Astrocyte (in vitro differentiated cells and primary cell): ENCODE measurements around the gene ATP12A. TPM values are rescaled to one million over a fixed set of nuclear protein-coding genes. Genes with fewer than 3 reads are reported as not detected.

ENCODE experiments used
- DNase-seq: peaks from one replicate; pipeline ENCODE4 v3.0.0-alpha.2; 2010; ENCODE audit warnings: low read depth
- FAIRE-seq: peaks from 2 replicates; lab custom pipeline; 2011; peaks lifted over from hg19 to GRCh38; lab: Jason Lieb, UNC
- H2AFZ ChIP-seq: 2 replicates; pipeline ENCODE4 v1.6.0; 2012; ENCODE audit warnings: low read depth, low read length, inconsistent platforms
- H3K27ac ChIP-seq: 2 replicates; pipeline ENCODE4 v1.5.1; 2011; ENCODE audit warnings: low read depth, low read length, inconsistent platforms
- H3K27me3 ChIP-seq: 2 replicates; pipeline ENCODE4 v1.6.0; 2011; ENCODE audit warnings: low read length, inconsistent platforms; ENCODE audit not compliant: insufficient read depth
- H3K36me3 ChIP-seq: 2 replicates; pipeline ENCODE4 v1.5.1; 2011; ENCODE audit warnings: low read length, inconsistent platforms; ENCODE audit not compliant: insufficient read depth
- H3K4me1 ChIP-seq: 2 replicates; pipeline ENCODE4 v1.5.1; 2011; ENCODE audit warnings: low read length, inconsistent platforms; ENCODE audit not compliant: insufficient read depth
- H3K4me2 ChIP-seq: 2 replicates; pipeline ENCODE4 v1.6.0; 2012; ENCODE audit warnings: low read length, inconsistent platforms
- H3K4me3 ChIP-seq: 2 replicates; pipeline ENCODE4 v1.5.1; 2011; ENCODE audit warnings: low read depth, mild to moderate bottlenecking, low read length, inconsistent platforms; ENCODE audit not compliant: insufficient read depth
- H3K79me2 ChIP-seq: 2 replicates; pipeline ENCODE4 v1.6.0; 2012; ENCODE audit warnings: mild to moderate bottlenecking, low read length, inconsistent platforms; ENCODE audit not compliant: insufficient read depth
- H3K9ac ChIP-seq: 2 replicates; pipeline ENCODE4 v1.6.0; 2012; ENCODE audit warnings: mild to moderate bottlenecking, low read length, inconsistent platforms
- H3K9me3 ChIP-seq: 2 replicates; pipeline ENCODE4 v1.5.1; 2012; ENCODE audit warnings: low read depth, mild to moderate bottlenecking, low read length, inconsistent platforms; ENCODE audit not compliant: insufficient read depth
- H4K20me1 ChIP-seq: 2 replicates; pipeline ENCODE4 v1.6.0; 2012; ENCODE audit warnings: low read length, inconsistent platforms; ENCODE audit not compliant: insufficient read depth
- H3K27ac Mint-ChIP-seq: one replicate; pipeline ENCODE4 v1.8.0; 2021; ENCODE audit warnings: mild to moderate bottlenecking, mixed read lengths; ENCODE audit not compliant: unreplicated experiment
- H3K27me3 Mint-ChIP-seq: one replicate; pipeline ENCODE4 v1.8.0; 2021; ENCODE audit warnings: low read depth, mixed read lengths; ENCODE audit not compliant: unreplicated experiment
- H3K36me3 Mint-ChIP-seq: one replicate; pipeline ENCODE4 v1.8.0; 2021; ENCODE audit warnings: low read depth, mixed read lengths; ENCODE audit not compliant: unreplicated experiment
- H3K4me1 Mint-ChIP-seq: one replicate; pipeline ENCODE4 v1.8.0; 2021; ENCODE audit warnings: low read depth, mixed read lengths; ENCODE audit not compliant: unreplicated experiment
- H3K4me3 Mint-ChIP-seq: one replicate; pipeline ENCODE4 v1.8.0; 2021; ENCODE audit warnings: mild to moderate bottlenecking, moderate library complexity, mixed read lengths; ENCODE audit not compliant: unreplicated experiment
- H3K9me3 Mint-ChIP-seq: one replicate; pipeline ENCODE4 v1.8.0; 2021; ENCODE audit warnings: mild to moderate bottlenecking, mixed read lengths; ENCODE audit not compliant: unreplicated experiment
- CTCF ChIP-seq: IDR thresholded peaks from 2 replicates; pipeline ENCODE4 v1.5.1; 2011; ENCODE audit warnings: low read depth, mild to moderate bottlenecking, inconsistent platforms, low read length, moderate library complexity; ENCODE audit not compliant: insufficient read depth
- EZH2 ChIP-seq: IDR thresholded peaks from 2 replicates; pipeline ENCODE4 v1.6.1; 2012; ENCODE audit warnings: mild to moderate bottlenecking, low read length, inconsistent platforms; ENCODE audit not compliant: insufficient read depth
- total RNA-seq: library from RNA; stranded (reverse); gene quantifications from 2 replicates; pipeline ENCODE4 v1.2.1, GENCODE V29; 2021

ATP12A gene
- total RNA-seq, 1 donor from 2014 or later: not detected

- no peak overlapping the region for H3K4me3 Mint-ChIP-seq
- H3K27ac Mint-ChIP-seq: no peak overlapping the region
- no peak for FAIRE-seq
- H3K4me3 ChIP-seq: no peak overlapping the region
- no peak overlapping the region for H3K9ac ChIP-seq
- no peaks in the 10 kb centered on the region for H3K36me3 Mint-ChIP-seq
- no peak for DNase-seq
- no peaks in the 10 kb centered on the region for H3K27me3 ChIP-seq
- no peaks in the 10 kb centered on the region for H3K9me3 Mint-ChIP-seq
- H3K79me2 ChIP-seq: no peaks in the 10 kb centered on the region
- TF ChIP-seq EZH2 (no peak), CTCF (no peak)
- H3K9me3 ChIP-seq: no peaks in the 10 kb centered on the region
- no peak overlapping the region for H3K27ac ChIP-seq
- peaks cover 8% of the 10 kb centered on the region for H3K4me1 Mint-ChIP-seq
- no peak overlapping the region for H3K4me2 ChIP-seq
- peaks cover 5% of the 10 kb centered on the region for H3K4me1 ChIP-seq
- no peaks in the 10 kb centered on the region for H3K36me3 ChIP-seq
- H2AFZ ChIP-seq: no peak overlapping the region
- H4K20me1 ChIP-seq: no peaks in the 10 kb centered on the region
- H3K27me3 Mint-ChIP-seq: peaks cover 2% of the 10 kb centered on the region
These were observed 20.0 kb upstream of the ATP12A start for GRCh38 chr13:24660023-24660741.

- H2AFZ ChIP-seq: no peak overlapping the region
- peaks cover 14% of the 10 kb centered on the region for H3K4me1 Mint-ChIP-seq
- H3K9ac ChIP-seq: no peak overlapping the region
- H3K36me3 ChIP-seq: no peaks in the 10 kb centered on the region
- no peak overlapping the region for H3K4me3 Mint-ChIP-seq
- H3K79me2 ChIP-seq: no peaks in the 10 kb centered on the region
- no peaks in the 10 kb centered on the region for H4K20me1 ChIP-seq
- DNase-seq (no peak), FAIRE-seq (no peak)
- H3K9me3 ChIP-seq: no peaks in the 10 kb centered on the region
- H3K9me3 Mint-ChIP-seq: no peaks in the 10 kb centered on the region
- H3K27ac Mint-ChIP-seq: no peak overlapping the region
- peaks cover 2% of the 10 kb centered on the region for H3K27me3 Mint-ChIP-seq
- H3K4me2 ChIP-seq: no peak overlapping the region
- H3K4me1 ChIP-seq: peaks cover 5% of the 10 kb centered on the region
- no peak overlapping the region for H3K4me3 ChIP-seq
- H3K36me3 Mint-ChIP-seq: no peaks in the 10 kb centered on the region
- no peaks in the 10 kb centered on the region for H3K27me3 ChIP-seq
- no peak overlapping the region for H3K27ac ChIP-seq
- TF ChIP-seq CTCF: no peak
- no peak for TF ChIP-seq EZH2
These were observed 18.5 kb upstream of the ATP12A start for GRCh38 chr13:24661713-24662112.
